NT2/D1 (cell line): Measurements from ENCODE around the gene PMP22.

Experiments used
- DNase-seq: peaks from one replicate; pipeline ENCODE4 v3.0.0-alpha.2; 2011; ENCODE audit warnings: low read depth, low spot score
- H3K27me3 ChIP-seq: 2 replicates; pipeline ENCODE4 v1.6.0; 2011; ENCODE audit warnings: mild to moderate bottlenecking; ENCODE audit not compliant: insufficient read length, insufficient read depth
- H3K36me3 ChIP-seq: 2 replicates; pipeline ENCODE4 v1.6.1; 2011; ENCODE audit warnings: mild to moderate bottlenecking, low read length, mixed read lengths; ENCODE audit not compliant: insufficient read depth, insufficient read length
- H3K4me1 ChIP-seq: 2 replicates; pipeline ENCODE4 v1.5.1; 2011; ENCODE audit not compliant: insufficient read depth, insufficient read length
- H3K4me3 ChIP-seq: 2 replicates; pipeline ENCODE4 v1.5.1; 2011; ENCODE audit warnings: low read depth; ENCODE audit not compliant: insufficient read length
- H3K9ac ChIP-seq: 2 replicates; pipeline ENCODE4 v1.6.0; 2011; ENCODE audit warnings: low read depth; ENCODE audit not compliant: insufficient read length
- H3K9me3 ChIP-seq: 2 replicates; pipeline ENCODE4 v1.5.1; 2011; ENCODE audit warnings: mild to moderate bottlenecking, low read length; ENCODE audit not compliant: insufficient read depth
- SUZ12 ChIP-seq: IDR thresholded peaks from 2 replicates; pipeline ENCODE4 v1.6.1; 2011; ENCODE audit not compliant: insufficient read length, insufficient read depth; ENCODE audit errors: extremely low read depth
- YY1 ChIP-seq: IDR thresholded peaks from 2 replicates; pipeline ENCODE4 v1.6.1; 2011; ENCODE audit not compliant: insufficient read length, insufficient read depth
- ZNF274 ChIP-seq: IDR thresholded peaks from 2 replicates; pipeline ENCODE4 v1.6.1; 2011; ENCODE audit warnings: mild to moderate bottlenecking, low read depth, low read length

The PMP22 gene

DNA sequence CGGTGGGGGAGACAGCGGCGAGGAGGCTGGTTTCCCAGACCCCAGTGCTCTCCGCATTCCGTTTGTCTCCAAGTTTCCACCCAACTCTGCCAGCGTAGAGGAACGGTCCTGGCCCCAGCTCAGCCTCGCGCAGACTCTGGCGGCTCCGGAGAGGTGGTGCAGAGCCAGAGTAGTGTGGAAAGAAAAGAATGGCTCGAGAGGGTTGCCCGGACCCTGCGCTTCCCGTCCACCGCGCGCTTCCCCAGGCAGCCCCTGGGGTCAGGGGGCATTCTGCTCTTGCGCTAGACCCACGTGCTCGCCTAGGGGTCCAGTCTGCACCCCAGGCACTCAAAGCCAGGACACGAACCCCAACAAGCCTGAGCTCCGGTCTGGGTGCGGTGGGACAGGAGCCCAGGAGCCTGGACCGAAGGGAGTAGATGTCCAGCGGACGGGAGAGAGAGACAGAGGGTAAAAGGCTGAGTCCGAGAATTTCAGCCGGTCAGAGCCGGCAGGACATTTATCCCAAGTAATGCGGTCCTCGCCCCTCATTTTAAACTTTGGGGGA lies 3.8 kb downstream of the PMP22 start:
- no peaks in the 10 kb centered on the region for H3K4me1 ChIP-seq

DNA sequence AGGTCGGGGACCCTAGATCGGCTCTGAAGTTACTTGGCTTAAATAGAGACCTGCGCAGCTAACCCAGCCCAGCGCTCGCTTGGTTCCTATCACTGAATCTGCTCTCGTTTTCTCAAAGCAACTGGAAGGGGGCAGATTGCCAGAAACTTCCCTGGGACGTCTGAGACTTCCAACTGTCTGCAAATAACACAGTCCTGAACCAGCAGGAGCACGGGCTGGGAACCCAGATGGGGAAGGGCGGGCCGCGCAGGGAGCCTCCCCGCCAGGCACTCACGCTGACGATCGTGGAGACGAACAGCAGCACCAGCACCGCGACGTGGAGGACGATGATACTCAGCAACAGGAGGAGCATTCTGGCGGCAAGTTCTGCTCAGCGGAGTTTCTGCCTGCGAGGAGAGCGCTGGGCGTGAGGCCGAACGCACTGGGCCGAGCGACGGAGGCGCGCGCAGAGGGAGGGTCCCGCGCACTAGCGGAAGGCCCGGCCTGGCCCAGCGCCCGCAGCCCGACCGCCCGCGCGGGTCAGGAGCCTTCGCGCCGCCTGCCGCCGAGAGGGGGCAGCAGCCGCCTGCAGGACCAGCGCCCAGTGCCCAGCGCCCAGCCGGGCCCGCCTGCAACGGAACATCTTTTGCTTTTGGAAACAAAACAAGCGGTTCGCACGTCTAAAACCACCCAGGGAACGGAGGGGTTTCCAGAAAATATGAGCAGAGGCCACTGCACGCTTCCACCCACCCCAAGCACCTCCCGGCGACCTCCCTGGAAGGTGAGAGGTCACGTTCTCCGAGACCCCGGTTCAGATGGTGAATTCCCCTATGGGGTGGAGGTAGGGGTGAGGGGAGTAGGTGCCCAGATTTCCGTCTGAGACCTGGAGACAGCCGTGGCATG lies 4.5 kb downstream of the PMP22 start:
- H3K9ac ChIP-seq: peak overlapping the region; percentile 88
- peak; percentile 44 for DNase-seq
- H3K36me3 ChIP-seq: peaks cover 45% of the 10 kb centered on the region
- H3K4me3 ChIP-seq: peak overlapping the region; percentile 64
- no peaks in the 10 kb centered on the region for H3K9me3 ChIP-seq
- no peaks in the 10 kb centered on the region for H3K4me1 ChIP-seq
- peaks cover 39% of the 10 kb centered on the region for H3K27me3 ChIP-seq
- TF ChIP-seq ZNF274 (no peak), YY1 (no peak), SUZ12 (no peak)

More for the DNA sequence above, 3.8 kb downstream of the PMP22 start:
- Histone ChIP-seq H3K9ac (peak overlapping the region; percentile 86), H3K27me3 (peaks cover 39% of the 10 kb centered on the region), H3K4me3 (peak overlapping the region; percentile 64), H3K9me3 (no peaks in the 10 kb centered on the region), H3K36me3 (peaks cover 38% of the 10 kb centered on the region)
- no peak for TF ChIP-seq SUZ12
- no peak for TF ChIP-seq YY1
- no peak for TF ChIP-seq ZNF274
- no peak for DNase-seq

DNA sequence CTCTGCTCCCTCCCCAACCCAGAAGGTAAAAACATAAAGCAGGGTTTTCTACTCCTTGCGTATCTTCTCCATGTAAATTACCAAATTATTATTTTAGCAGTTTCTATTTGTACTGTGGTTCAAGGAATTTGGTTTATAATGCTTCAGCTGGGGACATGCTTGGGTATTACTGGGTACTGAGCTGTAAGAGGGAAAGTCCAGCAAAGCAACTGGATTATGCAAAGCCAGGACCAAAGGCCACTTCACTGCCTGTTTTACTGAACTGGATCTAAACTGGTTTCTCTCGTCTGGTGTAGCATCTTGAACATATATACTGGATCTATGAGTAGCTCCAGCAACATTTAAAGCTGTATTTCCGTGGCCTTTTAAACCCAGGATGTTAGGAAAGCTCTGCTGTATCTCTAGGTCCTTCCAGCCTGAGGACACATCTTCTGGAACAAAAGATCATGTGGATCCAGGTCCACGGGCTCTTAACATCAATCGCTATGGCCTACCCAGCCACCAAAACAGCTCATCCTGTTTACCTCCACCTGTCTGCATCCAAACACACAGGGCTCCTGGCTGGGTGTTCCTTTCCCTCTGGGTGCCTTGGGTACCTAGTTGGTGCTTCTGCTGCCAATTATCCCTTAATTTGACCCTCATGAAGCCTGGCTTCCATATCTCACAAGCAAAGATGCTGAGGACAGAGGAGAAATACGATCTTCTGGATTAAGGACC lies 7.2 kb downstream of the PMP22 start:
- peaks cover 69% of the 10 kb centered on the region for H3K36me3 ChIP-seq
- no peak for DNase-seq
- H3K9ac ChIP-seq: no peak overlapping the region
- no peaks in the 10 kb centered on the region for H3K9me3 ChIP-seq
- peaks cover 22% of the 10 kb centered on the region for H3K27me3 ChIP-seq
- TF ChIP-seq ZNF274 (no peak), SUZ12 (no peak), YY1 (no peak)
- no peak overlapping the region for H3K4me3 ChIP-seq
- H3K4me1 ChIP-seq: no peaks in the 10 kb centered on the region

DNA sequence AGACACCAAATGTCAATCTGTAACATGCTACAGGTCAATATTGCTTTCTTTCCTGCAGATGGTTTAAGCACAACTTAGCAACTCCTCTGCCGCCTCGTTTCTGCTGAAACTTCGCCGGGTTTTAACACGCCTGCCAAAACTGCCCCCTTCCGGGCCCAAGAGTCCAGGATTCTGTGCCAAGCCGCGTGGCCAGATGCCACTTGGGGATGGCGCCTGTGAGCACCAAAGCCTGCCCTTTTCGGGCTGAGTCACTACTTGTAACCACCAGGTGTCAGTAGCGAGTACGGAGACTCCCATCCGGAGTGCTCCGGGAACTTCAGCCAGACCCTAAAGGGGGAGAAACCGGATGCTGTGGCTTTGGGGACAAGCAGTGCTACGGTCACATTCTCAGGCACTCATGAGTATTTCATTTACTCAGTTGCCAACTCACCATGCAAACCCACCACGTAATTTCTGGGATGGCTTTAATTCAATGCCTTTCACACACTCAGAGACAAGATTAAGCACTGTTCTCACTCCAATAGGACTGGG lies 7.8 kb downstream of the PMP22 start:
- Histone ChIP-seq H3K27me3 (peaks cover 16% of the 10 kb centered on the region), H3K36me3 (peaks cover 76% of the 10 kb centered on the region), H3K4me3 (no peak overlapping the region), H3K9me3 (no peaks in the 10 kb centered on the region), H3K9ac (no peak overlapping the region), H3K4me1 (no peaks in the 10 kb centered on the region)
- TF ChIP-seq ZNF274: no peak
- TF ChIP-seq YY1: no peak
- no peak for TF ChIP-seq SUZ12
- DNase-seq: peak; percentile 44

DNA sequence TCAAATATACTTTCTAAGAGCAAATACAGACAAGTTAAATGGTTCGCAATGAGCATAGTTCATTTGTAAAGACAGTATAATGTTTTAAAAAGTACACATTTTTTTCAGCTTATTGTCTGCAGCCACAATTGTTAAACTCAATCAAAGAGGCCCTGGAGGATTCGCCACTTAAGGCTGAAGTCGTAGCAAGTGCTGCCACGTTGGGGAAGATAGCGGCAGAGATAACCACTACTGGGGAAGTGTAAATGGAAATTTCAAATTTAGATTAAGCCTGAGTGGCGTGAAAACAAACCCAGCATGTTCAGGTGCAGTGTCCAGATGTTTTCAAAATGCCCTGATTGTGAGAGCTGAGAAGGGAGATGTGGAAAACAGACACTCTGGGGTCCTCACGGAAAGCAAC lies 8.4 kb downstream of the PMP22 start:
- H3K27me3 ChIP-seq: peaks cover 9% of the 10 kb centered on the region
- TF ChIP-seq ZNF274 (no peak), SUZ12 (no peak), YY1 (no peak)
- no peak overlapping the region for H3K9ac ChIP-seq
- H3K4me3 ChIP-seq: no peak overlapping the region
- no peaks in the 10 kb centered on the region for H3K9me3 ChIP-seq
- no peaks in the 10 kb centered on the region for H3K4me1 ChIP-seq
- no peak for DNase-seq
- peaks cover 82% of the 10 kb centered on the region for H3K36me3 ChIP-seq

DNA sequence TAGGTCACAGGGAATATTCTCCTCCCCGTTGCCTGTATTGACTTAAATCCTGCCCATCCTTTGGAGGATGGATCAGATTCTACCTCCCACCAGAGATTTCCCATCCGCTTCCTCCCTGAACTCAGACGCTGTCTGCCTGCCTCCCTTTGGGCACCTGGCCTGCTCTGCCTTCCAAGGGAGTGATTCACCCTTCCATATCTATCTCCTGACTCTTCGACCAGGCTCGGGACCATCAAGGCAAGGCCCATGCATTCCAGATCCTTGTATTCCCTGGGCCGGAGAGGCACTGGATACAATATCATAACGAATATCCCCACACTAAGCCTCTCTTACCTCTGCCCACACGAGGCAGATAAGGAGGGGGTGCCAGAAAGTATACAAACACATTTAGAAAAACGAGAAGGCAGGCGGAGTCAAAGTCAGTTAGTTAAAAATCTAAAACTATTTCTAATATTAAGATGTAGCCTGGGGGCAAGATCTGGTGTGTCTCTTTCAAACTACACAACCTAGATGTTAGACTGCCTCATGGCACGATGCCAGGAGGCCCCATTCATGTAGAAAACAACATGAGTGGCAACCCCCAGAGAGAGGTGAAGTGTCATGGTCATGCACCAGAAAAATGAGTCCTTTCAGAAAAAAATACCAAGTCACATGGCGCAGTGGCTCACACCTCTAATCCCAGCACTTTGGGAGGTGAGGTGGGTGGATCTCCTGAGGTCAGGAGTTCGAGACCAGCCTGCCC lies 9.2 kb downstream of the PMP22 start:
- Histone ChIP-seq H3K4me1 (no peaks in the 10 kb centered on the region), H3K4me3 (no peak overlapping the region), H3K9ac (no peak overlapping the region), H3K27me3 (peaks cover 5% of the 10 kb centered on the region), H3K36me3 (peaks cover 90% of the 10 kb centered on the region), H3K9me3 (no peaks in the 10 kb centered on the region)
- TF ChIP-seq ZNF274 (no peak), YY1 (no peak), SUZ12 (no peak)
- no peak for DNase-seq
